GM18526 (cell line): ENCODE results near the gene RADIL.

Source experiments
- POLR2A ChIP-seq: IDR thresholded peaks from 3 replicates; pipeline ENCODE4 v1.6.1; 2011; ENCODE audit not compliant: insufficient read length; ENCODE audit errors: extremely low read depth

RADIL gene

DNA sequence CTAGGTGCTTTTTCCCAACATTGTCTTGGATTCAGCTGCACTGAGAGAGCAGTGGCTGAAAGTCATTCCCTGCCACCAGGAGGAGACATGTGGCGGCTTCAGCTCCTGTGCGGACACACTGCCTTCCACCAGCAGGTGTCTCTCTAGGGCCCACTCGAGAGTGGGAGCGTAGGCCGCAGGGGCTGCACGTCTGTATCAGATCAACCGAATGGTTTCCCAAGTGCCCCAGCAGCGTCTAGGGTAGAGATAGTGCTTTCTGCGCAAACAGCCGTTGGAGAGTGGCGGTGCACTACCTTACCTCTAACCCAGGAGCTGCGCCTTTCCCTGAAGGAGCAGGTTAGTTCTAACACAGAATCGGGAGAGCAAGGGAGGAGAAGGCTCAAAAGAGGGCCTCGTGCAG, 53.3 kb downstream of the RADIL start:
- TF ChIP-seq POLR2A: no peak

DNA sequence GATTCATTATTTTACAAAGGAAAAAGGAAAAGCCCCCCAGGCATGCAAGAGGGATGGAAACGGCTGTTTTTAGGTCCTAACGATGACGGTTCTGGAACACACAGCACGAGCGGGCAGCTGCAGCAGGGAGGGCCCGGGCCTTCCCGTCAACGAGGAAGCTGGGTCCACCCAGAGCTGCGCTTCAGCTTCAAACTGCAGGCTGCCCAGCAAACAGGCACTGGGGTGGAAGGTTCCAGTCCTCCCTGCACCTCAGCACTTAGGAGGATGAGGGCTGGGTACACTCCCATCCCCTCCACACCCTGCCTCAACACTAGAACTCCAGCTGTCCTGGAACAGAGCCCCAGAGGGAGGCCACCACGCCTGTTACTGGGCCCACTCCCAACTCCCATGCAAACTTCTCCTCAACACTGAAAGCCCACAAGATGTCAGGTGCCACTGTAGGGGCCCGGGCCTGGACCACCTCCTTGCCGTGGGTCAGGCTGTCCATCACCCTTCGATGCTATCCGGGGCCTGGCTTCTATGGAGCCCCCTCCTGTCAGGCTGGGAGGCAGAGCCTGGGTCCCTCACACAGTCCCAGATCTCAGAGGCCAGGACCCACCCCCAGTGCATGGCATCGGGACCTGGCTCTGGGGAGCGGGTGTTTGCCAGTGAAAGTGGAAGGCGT, 54.7 kb downstream of the RADIL start:
- no peak for TF ChIP-seq POLR2A

DNA sequence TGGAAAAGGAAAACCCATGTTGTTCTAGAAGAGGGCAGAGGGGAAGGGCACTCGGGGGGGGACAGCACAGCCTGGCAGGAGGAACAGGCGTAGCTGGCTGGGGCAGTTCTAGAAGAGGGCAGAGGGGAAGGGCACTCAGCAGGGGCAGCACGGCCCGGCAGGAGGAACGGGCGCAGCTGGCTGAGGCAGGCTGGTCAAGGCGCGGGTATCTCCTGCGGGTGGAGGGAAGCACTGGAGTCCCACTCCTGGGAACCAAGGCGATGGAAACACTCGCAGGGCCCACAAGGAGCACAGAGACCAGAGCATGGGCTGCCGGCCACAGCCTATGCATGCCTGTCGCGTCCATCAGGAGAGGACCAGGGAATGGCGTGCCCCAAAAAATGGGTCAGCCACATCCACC, 58.4 kb downstream of the RADIL start:
- TF ChIP-seq POLR2A: no peak

DNA sequence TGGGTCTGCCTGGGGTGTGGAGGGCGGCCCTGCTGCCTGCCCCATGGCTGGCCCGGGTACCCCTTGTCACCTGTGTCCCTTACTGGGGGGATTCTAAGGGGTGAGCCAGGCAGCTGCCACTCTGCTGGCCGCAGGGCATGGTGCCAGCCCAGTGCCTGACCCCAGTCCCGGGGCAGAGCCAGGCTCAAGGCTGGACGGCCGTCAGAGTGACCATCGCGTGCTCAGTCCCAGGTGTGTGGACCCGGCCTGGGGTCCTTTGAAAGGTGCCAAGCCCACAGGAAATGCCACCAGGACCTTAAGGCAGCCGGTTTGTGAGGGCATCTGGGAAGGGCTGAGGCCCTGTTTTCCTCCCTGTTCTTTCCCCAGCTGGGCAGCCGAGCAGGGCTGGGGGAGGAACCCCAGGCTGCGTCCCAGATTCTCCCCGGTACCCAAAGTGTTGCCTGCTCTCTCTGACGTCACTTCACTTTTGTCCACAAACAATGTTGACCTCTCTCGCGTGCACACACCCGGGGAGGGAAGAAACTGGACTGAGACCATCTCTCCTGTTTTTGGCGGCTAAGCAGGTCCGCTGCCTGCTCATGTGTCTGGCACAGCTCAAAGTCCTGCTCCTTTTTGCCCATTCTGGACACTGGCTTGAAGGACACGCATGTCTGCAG, 59.3 kb downstream of the RADIL start:
- no peak for TF ChIP-seq POLR2A

DNA sequence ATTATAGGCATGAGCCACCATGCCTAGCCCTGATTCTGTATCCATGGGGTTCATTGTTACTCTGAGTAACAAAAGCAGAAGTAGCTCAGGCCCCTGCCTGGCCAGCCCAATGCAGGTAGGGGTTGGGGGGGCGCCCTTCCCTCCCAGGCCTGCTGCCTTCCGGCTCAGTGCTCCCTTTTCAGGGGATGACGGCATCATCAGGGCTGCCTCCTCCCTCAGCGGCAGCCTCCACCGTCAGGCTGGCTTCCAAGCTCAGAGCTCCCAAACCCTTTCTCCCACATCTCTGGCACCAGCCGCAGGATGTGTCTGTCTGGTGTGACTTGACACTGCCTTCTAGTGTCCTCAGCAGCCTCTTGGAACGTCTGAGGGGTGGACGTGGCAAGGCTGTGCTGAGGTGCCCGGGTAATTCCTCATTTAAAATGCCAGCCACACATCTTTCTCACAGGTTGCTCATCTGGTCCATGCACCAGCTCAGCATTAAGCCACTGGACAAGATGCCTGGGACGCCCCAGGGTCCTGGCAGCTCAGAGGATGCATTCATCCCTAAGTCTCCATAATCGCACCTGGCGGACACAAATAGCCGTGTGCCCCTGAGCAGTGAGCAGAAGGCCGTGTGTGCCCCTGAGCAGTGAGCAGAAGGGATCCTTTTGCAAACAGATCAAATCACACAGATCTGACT, 59.9 kb downstream of the RADIL start:
- TF ChIP-seq POLR2A: no peak

DNA sequence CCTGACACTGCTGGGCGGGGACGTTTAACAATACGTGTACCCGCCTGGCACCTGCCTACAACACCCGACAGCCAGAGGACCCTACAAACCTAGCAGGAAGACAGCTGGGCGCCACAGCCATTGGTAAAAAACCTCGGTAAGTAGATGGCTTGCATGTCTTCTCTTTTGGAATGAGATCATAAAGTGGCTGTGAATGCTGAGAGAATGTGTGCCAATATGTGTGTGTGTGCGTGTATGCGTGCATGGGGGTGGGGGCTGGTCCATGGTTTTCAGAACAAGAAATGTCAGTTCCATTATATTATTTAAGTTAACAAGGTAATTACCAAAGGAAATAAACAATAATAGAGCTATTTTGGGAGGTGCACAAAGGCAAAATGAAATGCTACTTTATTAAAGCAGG, 60.8 kb downstream of the RADIL start:
- no peak for TF ChIP-seq POLR2A

DNA sequence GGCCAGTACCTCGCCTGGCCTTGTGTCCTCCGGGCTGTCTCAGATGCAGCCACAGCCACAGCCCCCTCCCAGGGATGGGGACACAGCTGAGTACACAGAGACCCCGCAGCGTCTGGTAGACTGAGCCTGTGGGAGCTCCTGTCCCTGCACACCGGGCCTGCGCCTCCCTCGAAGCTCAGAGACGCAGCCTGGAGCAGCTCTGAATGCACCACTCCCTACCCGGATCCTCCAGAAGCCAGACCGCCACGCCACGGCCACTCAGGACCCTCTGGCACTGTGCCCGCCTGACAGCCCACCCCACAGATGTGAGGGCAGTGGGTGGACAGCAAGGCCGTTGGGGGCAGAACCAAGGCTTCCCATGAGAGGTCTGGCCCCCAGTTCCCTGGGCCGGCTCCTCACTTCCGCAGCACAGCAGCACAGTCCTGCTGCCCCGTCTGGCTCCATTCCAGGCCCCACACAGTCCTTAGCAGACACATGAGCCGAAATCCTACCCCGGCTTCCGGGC, 62.5 kb downstream of the RADIL start:
- TF ChIP-seq POLR2A: no peak

DNA sequence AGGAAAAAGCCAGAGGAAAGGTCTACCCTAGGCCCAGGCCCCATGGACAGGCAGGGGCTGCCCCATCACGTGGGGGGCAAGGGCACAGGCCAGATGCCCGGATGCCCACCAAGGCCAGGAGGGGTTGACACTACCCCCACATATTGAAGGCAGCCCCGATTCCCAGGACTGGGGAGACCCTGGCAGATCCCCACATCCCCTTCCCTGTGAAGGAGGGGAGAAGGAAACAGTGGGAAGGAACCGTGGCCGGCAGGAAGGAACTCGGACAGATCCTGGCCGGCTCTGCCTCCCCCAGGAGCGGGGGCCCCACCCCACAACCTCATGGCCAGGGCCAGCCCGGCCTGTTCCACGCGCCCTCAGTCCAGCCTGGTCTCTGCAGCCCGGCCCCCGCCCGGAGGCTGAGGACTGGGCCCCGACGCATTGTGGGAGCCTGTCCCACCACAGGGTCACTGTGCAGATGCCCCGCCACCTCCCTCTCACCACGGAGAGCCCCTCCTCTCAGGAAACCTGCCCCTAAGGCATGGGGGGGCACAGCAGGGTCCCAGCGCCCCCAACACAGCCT, 63.0 kb downstream of the RADIL start:
- TF ChIP-seq POLR2A: no peak

DNA sequence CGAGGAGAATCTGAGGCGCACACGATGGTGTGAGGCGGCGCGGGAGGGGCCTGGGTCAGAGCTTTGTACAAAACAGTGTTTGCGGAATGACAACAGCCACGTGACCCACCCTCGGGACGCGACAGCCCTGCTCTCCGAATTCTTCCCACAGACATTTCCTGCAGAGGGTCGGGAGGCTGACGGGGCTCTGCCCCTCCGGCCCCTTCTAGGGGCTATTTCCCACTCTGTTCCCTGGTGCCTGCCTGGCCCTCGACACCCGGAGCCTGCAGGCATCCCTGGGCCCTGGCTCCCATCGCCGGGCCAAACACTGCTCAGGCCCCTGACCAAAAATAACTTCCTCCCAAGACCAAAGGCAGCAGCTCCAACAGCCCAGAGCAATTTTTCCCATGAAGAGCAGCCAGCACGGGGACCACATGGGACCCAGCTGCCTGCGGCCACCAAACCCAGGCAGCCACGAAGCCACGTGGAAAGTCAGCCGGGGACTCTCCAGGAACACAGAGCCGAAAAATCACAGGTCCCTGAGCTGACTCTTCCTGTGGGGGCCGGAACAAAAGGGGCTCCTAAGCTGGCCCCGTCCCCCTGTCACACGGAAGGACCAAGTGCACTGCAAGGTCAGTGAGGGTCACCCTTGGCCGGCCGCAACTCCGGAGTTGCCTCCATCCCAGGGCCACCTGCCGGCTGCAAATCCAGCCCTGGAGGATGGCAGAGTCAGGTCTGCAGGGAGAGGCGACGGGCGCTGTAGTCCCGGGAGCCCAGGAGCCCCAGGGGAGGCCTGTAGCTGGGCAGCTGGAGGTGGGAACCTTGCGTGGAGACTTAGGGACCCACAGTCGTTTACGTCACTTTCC, 63.7 kb downstream of the RADIL start:
- no peak for TF ChIP-seq POLR2A

DNA sequence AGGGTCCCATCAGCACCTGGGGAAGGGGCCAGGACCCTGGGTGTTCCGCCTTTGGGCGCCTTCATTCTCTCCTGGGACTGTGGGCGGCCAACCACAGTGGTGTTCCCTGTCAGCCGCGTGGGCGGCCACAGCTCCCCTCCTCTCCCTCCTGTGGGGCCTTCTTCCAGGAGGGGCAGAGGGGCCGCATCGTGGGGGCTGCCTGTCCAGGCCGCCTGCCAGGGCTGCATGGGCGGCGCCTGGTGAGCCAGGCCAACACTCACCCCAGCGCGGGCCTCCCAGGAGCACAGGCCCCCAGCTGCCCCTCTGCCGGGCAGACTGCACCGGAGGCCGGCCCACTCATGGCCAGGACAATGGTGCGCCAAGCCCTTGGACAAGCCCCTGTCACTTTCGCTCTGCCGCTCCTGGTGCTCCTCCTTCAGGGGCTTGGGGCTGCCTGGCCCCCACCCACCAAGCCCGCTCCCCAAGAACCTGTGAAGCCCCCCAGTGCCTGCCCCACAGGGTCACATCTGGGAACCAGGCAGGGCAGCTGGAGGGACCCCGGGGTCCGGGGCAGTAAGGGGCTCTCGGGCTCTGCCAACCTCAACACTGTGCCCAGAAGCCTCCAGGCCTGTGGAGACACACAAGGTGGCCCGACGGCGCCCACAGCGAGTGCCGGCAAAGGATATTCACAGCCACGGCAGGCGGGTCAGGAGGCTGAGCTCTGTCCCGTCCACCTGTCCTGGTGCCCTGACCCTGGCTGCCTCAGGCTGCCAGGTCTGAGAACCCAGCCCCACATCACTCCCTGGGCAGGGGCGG, 65.3 kb downstream of the RADIL start:
- TF ChIP-seq POLR2A: no peak

DNA sequence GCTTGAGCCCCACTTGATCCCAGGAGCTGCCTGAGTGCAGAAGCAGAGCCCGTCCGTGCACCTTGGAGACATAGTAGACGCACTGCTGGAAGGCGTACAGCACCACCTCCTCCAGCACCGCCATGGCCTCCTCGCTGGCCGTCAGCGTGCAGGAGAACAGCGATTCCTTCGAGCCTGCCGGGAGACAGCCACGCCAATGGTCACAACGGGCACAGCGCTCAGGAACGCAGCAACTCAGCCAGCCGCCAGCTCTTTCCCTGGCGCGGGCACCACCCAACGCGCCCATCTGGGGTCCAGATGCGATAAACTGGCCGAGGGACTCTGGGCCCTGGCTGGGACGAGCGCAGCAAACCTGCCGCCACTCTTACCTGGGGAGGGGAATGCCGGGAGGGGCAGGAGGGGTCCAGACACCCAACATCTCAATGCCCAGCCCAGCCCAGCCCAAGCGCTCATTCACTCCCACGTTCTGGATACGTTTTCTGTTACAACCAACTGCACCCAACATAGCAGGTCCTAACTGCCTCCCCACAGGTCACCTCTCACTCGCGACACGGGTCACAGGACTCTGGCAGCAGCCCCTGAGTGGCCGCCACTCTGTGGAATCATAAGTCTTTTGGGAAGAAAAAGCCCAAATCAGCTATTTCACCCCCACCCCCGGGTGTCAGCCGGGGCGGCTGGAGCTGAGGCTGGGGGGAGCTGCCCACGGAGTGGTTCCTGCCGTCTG, 66.2 kb downstream of the RADIL start:
- TF ChIP-seq POLR2A: no peak

DNA sequence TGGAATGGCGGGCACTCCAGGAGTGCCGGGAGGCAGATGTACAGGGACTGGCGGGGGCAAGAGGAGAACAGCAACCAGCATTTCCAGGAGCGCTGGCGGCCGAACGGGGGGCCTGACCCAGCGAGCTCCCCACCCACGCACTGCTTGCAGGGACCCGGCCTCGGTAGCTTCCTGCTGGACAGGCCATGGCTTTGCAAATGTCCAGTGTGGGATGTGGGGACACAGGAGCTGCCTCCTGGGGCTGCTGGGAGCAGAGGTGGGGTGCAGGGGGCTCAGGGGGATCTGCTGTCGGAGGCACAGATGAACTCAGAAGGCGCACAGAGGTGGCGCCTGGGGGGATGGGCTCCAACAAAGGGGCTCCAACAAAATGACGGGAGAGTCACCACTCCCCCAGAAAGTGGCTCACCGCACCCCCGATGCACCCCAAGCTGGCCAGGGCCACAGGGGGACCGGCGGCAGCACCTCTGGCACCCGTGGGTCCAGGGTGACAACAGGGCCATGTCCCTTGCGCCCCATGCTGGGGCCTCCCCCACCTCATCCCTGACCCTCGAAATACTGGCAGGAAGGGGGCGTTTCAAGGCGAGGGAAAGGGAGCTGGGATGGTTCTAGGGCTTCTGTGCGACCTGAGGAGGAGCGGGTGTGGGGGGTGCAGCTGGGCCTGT, 67.0 kb downstream of the RADIL start:
- TF ChIP-seq POLR2A: no peak

DNA sequence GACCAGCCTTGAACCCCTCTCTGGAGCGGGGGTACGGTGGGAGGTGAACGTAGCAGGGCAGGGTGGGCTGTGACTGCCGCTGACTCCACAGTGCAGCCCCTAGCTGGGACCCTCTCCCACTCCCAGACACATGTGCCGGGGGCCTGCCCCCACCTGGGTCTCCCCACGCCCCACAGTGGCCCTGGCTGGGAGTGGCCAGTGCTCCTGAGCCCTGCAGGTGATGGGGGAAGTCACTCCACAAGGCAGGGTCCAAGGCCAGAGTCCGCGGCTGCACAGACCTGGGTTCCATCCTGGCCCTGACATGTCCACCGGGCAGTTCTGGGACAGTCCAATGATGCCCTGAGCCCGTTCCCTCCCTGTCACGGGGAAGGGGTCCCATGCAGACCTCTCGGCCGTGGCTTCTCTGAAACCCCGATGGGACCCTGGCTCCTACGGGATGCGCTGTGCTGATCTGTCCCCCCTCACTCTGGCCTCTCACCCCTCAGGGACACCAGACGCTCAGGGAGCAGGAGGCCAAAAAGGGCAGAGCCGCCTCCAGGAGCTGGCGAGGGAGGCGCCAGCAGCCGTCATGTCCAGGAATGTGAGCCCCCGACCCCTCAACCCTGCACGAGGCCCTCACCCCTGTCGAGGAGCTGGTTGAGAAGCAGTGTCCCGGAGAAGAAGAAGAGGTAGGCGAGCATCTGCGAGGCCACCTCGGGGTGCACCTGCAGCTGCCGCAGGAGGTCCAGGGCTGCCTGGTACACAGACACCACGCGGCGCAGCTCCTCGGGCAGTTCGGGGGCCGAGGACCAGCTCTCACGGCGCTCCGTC, 67.7 kb downstream of the RADIL start:
- no peak for TF ChIP-seq POLR2A

DNA sequence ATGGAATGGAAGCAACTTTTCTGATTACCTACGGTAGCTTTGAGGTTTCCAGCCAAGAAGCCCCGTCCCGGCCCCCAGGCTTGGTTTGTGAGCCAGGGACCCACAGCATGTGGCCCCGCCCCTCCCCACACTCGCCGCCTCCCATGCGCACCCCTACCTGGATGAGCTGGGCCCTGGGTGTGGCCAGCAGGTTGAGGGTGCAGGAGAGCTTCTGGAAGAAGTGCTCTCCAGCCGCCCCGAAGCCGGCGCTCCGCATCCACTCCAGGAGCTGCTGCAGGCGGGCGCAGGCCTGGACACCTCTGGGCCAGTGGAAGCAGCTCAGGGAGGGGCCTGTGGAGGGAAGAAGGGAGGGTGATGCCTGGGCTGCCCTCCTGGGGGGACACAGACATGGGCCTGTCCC, 68.4 kb downstream of the RADIL start:
- TF ChIP-seq POLR2A: no peak
